ENCODE results near the gene ACAN.

Gene ACAN

DNA sequence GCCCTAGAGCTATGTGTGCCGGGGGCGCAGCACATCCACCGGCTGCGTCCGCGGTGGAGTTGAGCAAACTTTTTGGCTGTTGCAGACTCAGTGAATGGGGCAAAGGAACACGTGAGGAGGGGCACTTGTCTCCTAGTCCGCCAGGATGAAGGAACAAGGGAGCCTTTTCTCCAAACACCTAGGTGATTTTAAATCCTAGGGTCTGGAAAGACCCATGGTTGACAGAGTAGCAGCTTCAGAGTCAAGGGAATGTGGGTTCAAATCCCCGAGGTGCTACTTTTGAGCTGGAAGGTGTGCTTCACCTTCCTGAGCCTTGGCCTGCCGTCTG lies 648 bp downstream of the ACAN start:
- H3K4me3 ChIP-seq (ENCODE audit: low read depth, low read length) = peak overlapping the region; percentile 70
- TF ChIP-seq, protein P1, sequence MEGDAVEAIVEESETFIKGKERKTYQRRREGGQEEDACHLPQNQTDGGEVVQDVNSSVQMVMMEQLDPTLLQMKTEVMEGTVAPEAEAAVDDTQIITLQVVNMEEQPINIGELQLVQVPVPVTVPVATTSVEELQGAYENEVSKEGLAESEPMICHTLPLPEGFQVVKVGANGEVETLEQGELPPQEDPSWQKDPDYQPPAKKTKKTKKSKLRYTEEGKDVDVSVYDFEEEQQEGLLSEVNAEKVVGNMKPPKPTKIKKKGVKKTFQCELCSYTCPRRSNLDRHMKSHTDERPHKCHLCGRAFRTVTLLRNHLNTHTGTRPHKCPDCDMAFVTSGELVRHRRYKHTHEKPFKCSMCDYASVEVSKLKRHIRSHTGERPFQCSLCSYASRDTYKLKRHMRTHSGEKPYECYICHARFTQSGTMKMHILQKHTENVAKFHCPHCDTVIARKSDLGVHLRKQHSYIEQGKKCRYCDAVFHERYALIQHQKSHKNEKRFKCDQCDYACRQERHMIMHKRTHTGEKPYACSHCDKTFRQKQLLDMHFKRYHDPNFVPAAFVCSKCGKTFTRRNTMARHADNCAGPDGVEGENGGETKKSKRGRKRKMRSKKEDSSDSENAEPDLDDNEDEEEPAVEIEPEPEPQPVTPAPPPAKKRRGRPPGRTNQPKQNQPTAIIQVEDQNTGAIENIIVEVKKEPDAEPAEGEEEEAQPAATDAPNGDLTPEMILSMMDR (IDR thresholded peaks at IDR 0.05; ENCODE audit: insufficient read depth, low read length, missing control alignments) = no peak
- ChIA-PET POLR2A (no interaction called here), CTCF (interaction anchor here (1.6 to 2.2 kb wide), 3 partner anchors 22 to 145 kb away, joined by 3 to 7 read pairs (median 6); no protein-coding TSS in a partner anchor)
- no peak for DNase-seq (ENCODE audit: low read depth, low spot score)

GRCh38 chr15:88804257-88804656 lies 1.0 kb downstream of the ACAN start:
- ChIA-PET POLR2A (no interaction called here), CTCF (interaction anchor here (0.7 to 2.2 kb wide), 4 partner anchors 22 to 147 kb away, joined by 3 to 7 read pairs (median 4); no protein-coding TSS in a partner anchor)
- TF ChIP-seq, protein P1 (IDR thresholded peaks at IDR 0.05; ENCODE audit: insufficient read depth, low read length, missing control alignments) = no peak
- peak overlapping the region; percentile 70 for H3K4me3 ChIP-seq (ENCODE audit: low read depth, low read length)
- DNase-seq (ENCODE audit: low read depth, low spot score) = no peak

- TF ChIP-seq, protein P1 (IDR thresholded peaks at IDR 0.05; ENCODE audit: insufficient read depth, low read length, missing control alignments) = no peak
- CTCF ChIA-PET = interaction anchor here (0.7 to 2.0 kb wide), 4 partner anchors 11 to 148 kb away, joined by 3 to 6 read pairs (median 3); no protein-coding TSS in a partner anchor
- POLR2A ChIA-PET = no interaction called here
- no peak for DNase-seq (ENCODE audit: low read depth, low spot score)
- peak overlapping the region; percentile 70 for H3K4me3 ChIP-seq (ENCODE audit: low read depth, low read length)
Measured at GRCh38 chr15:88805031-88805780, 2.0 kb downstream of the ACAN start.

DNA sequence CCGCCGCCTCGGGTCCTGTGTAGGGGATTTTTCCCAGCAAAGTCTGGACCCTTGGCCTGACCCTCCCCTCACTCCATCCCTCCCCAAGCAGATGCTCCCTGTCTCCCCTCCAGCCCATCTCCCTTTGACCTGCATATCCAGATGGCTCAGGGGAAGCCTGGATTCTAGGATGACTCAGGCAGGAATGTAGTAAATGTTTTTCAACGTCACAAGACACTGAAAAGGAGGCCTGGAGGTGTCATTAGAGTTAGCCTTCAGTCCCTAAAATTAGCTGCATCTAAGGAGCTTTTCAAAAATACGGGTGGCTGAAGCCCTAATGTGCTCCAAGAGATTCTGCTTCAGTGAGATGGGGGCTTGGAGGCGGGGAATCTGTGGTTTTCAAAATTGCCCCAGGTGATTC lies 7.2 kb downstream of the ACAN start:
- no peak for DNase-seq (ENCODE audit: low read depth, low spot score)
- TF ChIP-seq, protein P1 (IDR thresholded peaks at IDR 0.05; ENCODE audit: insufficient read depth, low read length, missing control alignments) = no peak
- CTCF ChIA-PET = interaction anchor here (1.3 to 2.0 kb wide), 3 partner anchors 11 to 152 kb away, joined by 4 to 7 read pairs (median 5); no protein-coding TSS in a partner anchor
- POLR2A ChIA-PET = no interaction called here
- H3K4me3 ChIP-seq (ENCODE audit: low read depth, low read length) = no peak overlapping the region

GRCh38 chr15:88812133-88812532 lies 8.9 kb downstream of the ACAN start:
- CTCF ChIA-PET = interaction anchor here (1.3 to 2.0 kb wide), 2 partner anchors 22 to 154 kb away, joined by 3 to 7 read pairs; no protein-coding TSS in a partner anchor
- H3K4me3 ChIP-seq (ENCODE audit: low read depth, low read length) = no peak overlapping the region
- TF ChIP-seq, protein P1 (IDR thresholded peaks at IDR 0.05; ENCODE audit: insufficient read depth, low read length, missing control alignments) = no peak
- POLR2A ChIA-PET = no interaction called here
- no peak for DNase-seq (ENCODE audit: low read depth, low spot score)

- no peak for DNase-seq (ENCODE audit: low read depth, low spot score)
- TF ChIP-seq, protein P1 (IDR thresholded peaks at IDR 0.05; ENCODE audit: insufficient read depth, low read length, missing control alignments) = no peak
- POLR2A ChIA-PET = no interaction called here
- CTCF ChIA-PET = interaction anchor here (0.7 to 1.6 kb wide), 2 partner anchors 157 to 164 kb away, joined by 3 read pairs; no protein-coding TSS in a partner anchor
- H3K4me3 ChIP-seq (ENCODE audit: low read depth, low read length) = no peak overlapping the region
Measured at GRCh38 chr15:88813960-88814359, 10.7 kb downstream of the ACAN start.
